ENCODE data around the gene DZANK1. TPM values are rescaled to one million over a fixed set of nuclear protein-coding genes. Genes with fewer than 3 reads are reported as not detected.

Gene DZANK1
- total and polyA plus RNA-seq, 2 donors (not counting 3 experiments of a cell fraction or from before 2014, with no cell fraction given), result 1.1 to 1.8 TPM

DNA sequence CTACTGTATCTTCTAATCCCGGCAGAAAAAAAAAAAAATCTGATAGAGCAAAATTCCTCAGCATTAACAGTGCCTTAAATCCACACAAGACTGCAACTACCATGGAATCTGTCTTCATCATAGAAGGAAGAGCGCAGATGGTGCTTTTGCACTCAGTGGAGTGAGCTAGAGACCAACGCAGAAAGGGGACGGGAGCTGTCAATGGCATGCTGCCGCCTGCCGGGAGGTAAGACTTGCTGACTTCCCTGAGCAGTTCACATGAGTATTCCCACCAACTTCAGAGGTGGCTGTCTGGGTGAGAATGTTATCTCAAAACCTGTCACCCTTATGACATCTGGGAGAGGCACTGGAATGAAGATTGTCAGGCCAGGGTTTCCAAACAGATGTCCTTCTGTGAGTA lies 35.6 kb downstream of the DZANK1 start:
- H3K36me3 ChIP-seq (ENCODE audit: control insufficient read depth in 2 of 2, extremely low read depth in 1 of 2, insufficient read depth in 2 of 2, low read length in 2 of 2), result no peaks in the 10 kb centered on the region
- H3K9me1 ChIP-seq (replicated peaks; ENCODE audit: control insufficient read depth, extremely low read depth, insufficient read depth, low read length), result no peaks in the 10 kb centered on the region
- BruUV-seq (replicated peaks), result no TSS peak
- H2AFZ ChIP-seq (ENCODE audit: low read depth, low read length), result no peak overlapping the region
- H3K4me1 ChIP-seq (ENCODE audit: control insufficient read depth, extremely low read depth, insufficient read depth, low read length), result peaks cover 2% of the 10 kb centered on the region
- H3K79me2 ChIP-seq (ENCODE audit: control insufficient read depth, insufficient read depth, low read length), result no peaks in the 10 kb centered on the region
- H3K4me3 ChIP-seq (replicated peaks in 1 of 3; ENCODE audit: insufficient read depth in 1 of 3, low read depth in 1 of 3, low read length in 3 of 3), result no peak overlapping the region
- H3K27ac ChIP-seq (ENCODE audit: insufficient read depth, low read depth, low read length), result no peak overlapping the region
- intact Hi-C loops (cut with micrococcal nuclease) (no loop called here), dilution Hi-C loops (cut with MboI; ENCODE audit: extremely low pct_ligation_motif_present, low sequenced_read_pairs) (no loop called here)
- no peaks in the 10 kb centered on the region for H3K9me3 ChIP-seq (replicated peaks; ENCODE audit: control insufficient read depth, insufficient read depth, low read length)
- no peak overlapping the region for H3K9ac ChIP-seq (replicated peaks; ENCODE audit: extremely low read depth, insufficient read depth, low read length)
- H4K20me1 ChIP-seq (replicated peaks; ENCODE audit: control insufficient read depth, extremely low read depth, insufficient read depth, low read length), result no peaks in the 10 kb centered on the region
- no peak for FAIRE-seq
- no peak for DNase-seq (ENCODE audit: low read depth, low spot score)
- ChIA-PET CTCF (no interaction called here), POLR2A (no interaction called here)
- no peaks in the 10 kb centered on the region for H3K27me3 ChIP-seq (ENCODE audit: control insufficient read depth in 2 of 2, insufficient read depth in 2 of 2, low read length in 2 of 2)
- TF ChIP-seq MYC (IDR thresholded peaks at IDR 0.05; ENCODE audit: low read depth, low read length), result no peak
- TF ChIP-seq POLR2AphosphoS5 (IDR thresholded peaks at IDR 0.05; ENCODE audit: insufficient read depth, low read depth, low read length), result no peak
- TF ChIP-seq FOS (IDR thresholded peaks at IDR 0.05; ENCODE audit: borderline replicate concordance, insufficient read depth, low read length), result no peak
- TF ChIP-seq EZH2 (IDR thresholded peaks at IDR 0.05; ENCODE audit: borderline replicate concordance, low read depth, low read length, severe bottlenecking), result no peak
- no peak for TF ChIP-seq POLR2A (IDR thresholded peaks at IDR 0.05; ENCODE audit: low read depth, low read length)
- no peak for TF ChIP-seq JUN (IDR thresholded peaks at IDR 0.05; ENCODE audit: borderline replicate concordance, insufficient read depth, insufficient read length, low read depth)
- TF ChIP-seq CTCF (IDR thresholded peaks at IDR 0.05; ENCODE audit: extremely low read depth in 1 of 2, insufficient read depth in 1 of 2, low read depth in 1 of 2, low read length in 2 of 2), result no peak
- TF ChIP-seq GATA2 (IDR thresholded peaks at IDR 0.05; ENCODE audit: insufficient read depth, insufficient read length, low read depth, low read length), result no peak
- TF ChIP-seq, protein P1, sequence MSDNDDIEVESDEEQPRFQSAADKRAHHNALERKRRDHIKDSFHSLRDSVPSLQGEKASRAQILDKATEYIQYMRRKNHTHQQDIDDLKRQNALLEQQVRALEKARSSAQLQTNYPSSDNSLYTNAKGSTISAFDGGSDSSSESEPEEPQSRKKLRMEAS (IDR thresholded peaks at IDR 0.05; ENCODE audit: insufficient read depth, insufficient read length), result no peak
- no peak overlapping the region for H3K4me2 ChIP-seq (ENCODE audit: insufficient read depth, low read length)
